ENCODE measurements around the gene PDLIM5.

PDLIM5 gene

DNA sequence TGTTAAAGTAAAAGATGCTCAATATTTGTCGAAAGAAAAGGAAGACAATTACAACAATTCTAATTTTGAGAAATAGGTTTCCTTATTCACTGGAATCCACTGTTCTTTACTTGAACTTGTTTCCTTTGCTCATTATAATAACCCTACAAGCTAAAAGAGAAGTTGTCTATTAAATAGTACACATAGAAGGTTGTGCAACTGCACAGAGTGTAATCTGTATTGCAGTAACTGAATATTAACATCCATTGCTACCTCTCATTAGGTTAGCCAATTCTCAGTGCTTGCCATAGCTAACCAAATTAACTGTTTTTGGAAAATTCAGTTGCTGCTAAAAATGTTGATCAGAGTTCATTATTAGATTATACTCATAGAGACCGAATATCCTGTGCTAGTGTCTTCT is 120.0 kb downstream of the PDLIM5 start:
- no peak for DNase-seq (ENCODE audit: low spot score)
- TF ChIP-seq, protein P1, sequence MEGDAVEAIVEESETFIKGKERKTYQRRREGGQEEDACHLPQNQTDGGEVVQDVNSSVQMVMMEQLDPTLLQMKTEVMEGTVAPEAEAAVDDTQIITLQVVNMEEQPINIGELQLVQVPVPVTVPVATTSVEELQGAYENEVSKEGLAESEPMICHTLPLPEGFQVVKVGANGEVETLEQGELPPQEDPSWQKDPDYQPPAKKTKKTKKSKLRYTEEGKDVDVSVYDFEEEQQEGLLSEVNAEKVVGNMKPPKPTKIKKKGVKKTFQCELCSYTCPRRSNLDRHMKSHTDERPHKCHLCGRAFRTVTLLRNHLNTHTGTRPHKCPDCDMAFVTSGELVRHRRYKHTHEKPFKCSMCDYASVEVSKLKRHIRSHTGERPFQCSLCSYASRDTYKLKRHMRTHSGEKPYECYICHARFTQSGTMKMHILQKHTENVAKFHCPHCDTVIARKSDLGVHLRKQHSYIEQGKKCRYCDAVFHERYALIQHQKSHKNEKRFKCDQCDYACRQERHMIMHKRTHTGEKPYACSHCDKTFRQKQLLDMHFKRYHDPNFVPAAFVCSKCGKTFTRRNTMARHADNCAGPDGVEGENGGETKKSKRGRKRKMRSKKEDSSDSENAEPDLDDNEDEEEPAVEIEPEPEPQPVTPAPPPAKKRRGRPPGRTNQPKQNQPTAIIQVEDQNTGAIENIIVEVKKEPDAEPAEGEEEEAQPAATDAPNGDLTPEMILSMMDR (IDR thresholded peaks at IDR 0.05; ENCODE audit: extremely low read depth, missing control alignments), result no peak

DNA sequence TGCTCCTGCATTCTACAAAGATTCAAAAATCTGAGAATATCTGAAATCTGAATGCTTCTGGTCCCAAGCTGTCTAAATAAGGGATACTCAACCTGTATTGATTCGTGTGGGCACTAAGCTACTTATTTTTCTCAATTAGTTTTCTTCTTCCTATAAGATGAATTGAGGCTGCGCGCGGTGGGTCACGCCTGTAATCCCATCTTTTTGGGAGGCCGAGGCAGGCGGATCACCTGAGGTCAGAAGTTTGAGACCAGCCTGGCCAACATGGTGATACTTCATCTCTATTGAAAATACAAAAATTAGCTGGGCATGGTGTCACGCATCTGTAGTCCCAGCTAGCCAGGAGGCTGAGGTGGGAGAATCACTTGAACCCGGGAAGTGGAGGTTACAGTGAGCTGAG is 122.3 kb downstream of the PDLIM5 start:
- DNase-seq (ENCODE audit: low spot score), result no peak
- TF ChIP-seq, protein P1 (IDR thresholded peaks at IDR 0.05; ENCODE audit: extremely low read depth, missing control alignments), result no peak

DNA sequence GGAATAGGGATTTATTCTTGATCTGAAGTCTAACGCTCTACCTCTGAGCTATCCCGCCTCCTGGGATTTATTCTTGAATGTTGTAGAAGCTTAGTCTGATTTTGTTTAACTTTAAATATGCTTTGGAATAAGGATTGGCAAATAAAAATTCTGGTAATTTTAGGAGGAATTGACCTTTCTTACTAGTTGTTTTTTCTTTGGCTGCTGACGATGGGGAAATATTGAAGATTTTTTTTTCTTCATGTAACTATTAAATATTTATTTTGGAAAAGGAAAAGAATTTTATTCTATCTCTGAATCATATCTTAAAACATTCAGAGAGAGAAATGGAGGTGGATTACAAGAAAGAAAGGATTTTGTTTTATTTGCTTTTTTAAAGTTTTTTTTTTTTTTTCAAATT is 122.9 kb downstream of the PDLIM5 start:
- DNase-seq (ENCODE audit: low spot score), result no peak
- TF ChIP-seq, protein P1 (IDR thresholded peaks at IDR 0.05; ENCODE audit: extremely low read depth, missing control alignments), result no peak

DNA sequence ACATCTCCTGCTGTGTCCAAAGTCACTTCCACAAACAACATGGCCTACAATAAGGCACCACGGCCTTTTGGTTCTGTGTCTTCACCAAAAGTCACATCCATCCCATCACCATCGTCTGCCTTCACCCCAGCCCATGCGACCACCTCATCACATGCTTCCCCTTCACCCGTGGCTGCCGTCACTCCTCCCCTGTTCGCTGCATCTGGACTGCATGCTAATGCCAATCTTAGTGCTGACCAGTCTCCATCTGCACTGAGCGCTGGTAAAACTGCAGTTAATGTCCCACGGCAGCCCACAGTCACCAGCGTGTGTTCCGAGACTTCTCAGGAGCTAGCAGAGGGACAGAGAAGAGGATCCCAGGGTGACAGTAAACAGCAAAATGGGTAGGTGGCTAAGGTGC is 123.9 kb downstream of the PDLIM5 start:
- TF ChIP-seq, protein P1 (IDR thresholded peaks at IDR 0.05; ENCODE audit: extremely low read depth, missing control alignments), result no peak
- no peak for DNase-seq (ENCODE audit: low spot score)

DNA sequence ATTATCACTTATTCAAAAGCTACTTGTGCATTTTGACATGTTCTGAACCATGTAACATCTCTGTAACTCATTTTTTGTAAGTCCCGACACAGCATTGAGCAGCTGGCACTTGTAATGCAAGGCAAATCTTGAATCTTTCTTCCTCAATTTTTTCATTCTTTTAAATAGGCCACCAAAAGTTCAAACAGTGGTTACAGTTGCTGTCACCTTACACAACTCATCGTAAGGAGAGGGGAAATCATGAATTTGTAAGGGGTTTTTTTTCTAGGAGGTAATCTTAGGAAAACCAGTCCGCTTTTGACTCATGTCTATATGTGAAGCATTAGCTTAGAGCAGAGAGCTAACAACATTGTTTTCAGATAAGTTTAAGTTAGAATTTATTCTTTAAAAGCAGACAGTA is 124.5 kb downstream of the PDLIM5 start:
- no peak for DNase-seq (ENCODE audit: low spot score)
- TF ChIP-seq, protein P1 (IDR thresholded peaks at IDR 0.05; ENCODE audit: extremely low read depth, missing control alignments), result no peak

DNA sequence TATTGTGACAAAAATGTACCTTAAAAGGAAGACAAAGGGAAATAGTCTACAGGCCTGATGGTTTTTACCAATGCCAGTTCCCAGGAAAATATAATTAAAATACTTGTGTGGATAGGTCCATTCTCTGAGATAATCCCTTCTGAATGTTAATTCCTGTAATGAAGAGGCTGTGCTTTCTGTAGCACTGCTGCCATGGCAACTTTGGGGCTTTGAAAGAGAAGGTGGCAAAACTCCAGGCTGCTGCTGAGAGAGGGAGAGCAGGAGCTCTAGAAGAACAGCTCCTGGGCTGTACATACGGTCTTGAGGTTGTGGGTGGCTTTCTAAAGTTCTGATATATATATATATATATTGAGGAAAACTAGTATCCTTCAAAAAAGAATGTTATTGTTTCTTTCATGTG is 125.4 kb downstream of the PDLIM5 start:
- DNase-seq (ENCODE audit: low spot score), result no peak
- TF ChIP-seq, protein P1 (IDR thresholded peaks at IDR 0.05; ENCODE audit: extremely low read depth, missing control alignments), result no peak

DNA sequence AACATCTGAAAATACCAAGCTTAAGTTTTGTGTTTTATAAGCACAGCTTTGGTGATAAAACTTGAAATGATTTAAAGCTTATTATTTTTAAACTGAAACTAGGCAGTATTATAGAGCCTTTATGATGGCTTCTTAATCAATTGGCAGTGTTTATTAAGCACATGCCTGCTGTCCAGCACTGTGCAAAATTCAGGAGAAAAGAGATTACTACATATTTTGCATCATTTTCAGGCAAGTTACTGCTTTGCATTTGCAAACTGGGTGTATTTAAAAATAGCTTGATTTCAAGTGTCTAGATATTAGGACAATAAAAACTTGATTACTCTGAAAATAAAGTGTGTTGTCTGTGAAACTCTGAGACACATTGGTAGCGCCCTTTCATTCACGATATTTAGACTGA is 126.5 kb downstream of the PDLIM5 start:
- DNase-seq (ENCODE audit: low spot score), result no peak
- TF ChIP-seq, protein P1 (IDR thresholded peaks at IDR 0.05; ENCODE audit: extremely low read depth, missing control alignments), result no peak
